CD4-positive, alpha-beta T cell treated with Interleukin-15 for 4 hours (primary cell): Measurements from ENCODE around the gene DYNLRB1.

ENCODE experiments used
- DNase-seq: peaks from one replicate; pipeline ENCODE4 v3.0.0-alpha.2; 2020; ENCODE audit warnings: low spot score

DYNLRB1 gene

DNA sequence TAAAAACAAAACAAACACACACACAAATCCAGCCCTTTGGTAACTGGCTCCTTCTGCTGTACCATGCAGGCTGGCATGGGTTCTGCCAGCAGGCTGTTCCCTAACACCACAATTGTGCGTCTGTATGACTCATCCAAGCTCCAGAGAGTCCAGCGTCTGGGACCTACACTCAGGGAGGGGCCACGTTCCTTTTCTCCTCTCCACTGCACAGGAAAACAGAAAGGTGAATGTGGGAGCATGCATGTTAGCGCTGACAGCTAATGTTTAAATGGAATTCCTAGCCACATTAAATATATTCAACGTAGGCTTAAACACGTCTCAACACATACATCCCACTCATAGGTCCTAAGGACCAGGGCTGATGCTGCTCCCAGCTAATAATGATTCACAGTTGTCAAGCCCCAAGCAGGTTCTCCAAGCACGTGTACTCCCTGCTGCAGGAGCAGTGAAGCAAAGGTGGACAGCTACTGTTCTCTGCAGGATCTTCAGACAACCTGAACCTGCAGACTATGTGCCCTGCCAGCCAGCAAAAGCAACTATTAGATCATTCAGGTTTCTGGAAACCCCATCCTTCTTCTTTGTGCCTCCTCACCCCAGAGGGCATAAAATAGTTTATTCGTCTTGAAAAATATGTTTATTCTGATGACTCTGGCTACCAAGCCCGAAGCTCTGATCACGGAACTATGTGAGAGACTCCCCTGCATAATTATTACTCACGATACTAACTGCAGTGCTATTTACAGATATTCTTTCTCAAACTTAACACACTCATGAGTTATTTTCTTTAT lies 63.2 kb downstream of the DYNLRB1 start:
- no peak for DNase-seq

GRCh38 chr20:34579979-34580940 lies 64.0 kb downstream of the DYNLRB1 start:
- DNase-seq = no peak

DNA sequence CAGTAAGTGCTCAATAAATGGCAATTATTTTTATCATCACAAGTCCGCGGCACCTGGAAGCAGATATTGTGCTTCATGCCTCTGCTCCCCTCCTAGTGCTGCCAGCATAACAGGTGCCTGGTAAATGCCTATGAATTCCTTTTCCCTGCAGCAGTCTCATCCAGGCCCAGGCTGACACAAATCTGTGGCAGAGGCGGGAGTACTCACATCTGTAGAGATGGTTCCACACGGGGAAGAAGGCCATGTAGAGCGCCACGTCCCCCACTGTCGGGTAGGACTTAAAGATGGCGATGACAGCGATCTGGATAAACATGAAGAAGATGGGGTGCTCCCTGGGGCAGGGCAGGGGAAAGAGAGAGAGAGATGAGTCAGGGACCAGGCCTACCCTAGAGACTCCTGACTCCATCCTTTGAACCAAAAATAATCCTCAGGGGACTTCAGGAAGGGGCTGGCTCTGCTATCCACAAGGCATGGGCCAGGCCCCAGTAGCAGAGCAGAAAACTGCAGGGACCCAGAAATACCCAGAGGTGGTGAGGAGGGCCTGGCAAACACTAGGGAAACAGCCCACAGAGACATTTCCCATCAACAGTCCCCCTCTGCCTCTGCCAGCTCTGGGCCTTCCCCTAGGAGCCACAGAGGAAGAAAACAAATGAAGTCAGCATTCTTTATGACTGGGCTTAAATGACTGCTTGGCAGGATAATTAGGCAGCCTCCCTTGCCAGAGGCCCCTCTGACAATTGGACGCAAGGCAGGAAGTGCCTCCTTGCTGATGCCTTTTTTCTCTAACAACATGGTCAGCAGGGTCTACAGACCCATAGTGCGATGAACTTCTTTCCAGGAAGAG lies 65.3 kb downstream of the DYNLRB1 start:
- no peak for DNase-seq

GRCh38 chr20:34582221-34582620 lies 66.0 kb downstream of the DYNLRB1 start:
- DNase-seq = no peak

GRCh38 chr20:34582911-34583310 lies 66.7 kb downstream of the DYNLRB1 start:
- no peak for DNase-seq

DNA sequence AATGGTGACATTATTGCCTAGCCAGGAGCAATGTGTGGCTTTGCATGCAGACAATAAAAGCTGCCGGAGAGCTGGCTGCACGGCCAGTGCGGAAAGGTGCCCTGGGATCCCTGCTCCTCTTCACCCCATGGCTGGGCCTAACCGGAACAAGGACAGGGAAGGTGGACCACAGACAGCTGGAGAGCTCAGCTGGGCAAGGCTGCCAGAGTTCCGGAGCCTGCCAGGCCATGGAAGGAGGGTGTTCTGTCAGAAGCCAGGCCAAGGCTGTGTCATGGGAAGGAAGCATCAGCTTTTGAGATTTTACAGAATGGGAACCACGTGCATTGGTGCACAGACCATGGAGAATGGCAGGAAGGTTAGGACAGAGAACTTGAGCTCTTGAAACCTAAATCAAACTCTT lies 67.3 kb downstream of the DYNLRB1 start:
- no peak for DNase-seq

GRCh38 chr20:34585019-34585418 lies 68.8 kb downstream of the DYNLRB1 start:
- DNase-seq = no peak

DNA sequence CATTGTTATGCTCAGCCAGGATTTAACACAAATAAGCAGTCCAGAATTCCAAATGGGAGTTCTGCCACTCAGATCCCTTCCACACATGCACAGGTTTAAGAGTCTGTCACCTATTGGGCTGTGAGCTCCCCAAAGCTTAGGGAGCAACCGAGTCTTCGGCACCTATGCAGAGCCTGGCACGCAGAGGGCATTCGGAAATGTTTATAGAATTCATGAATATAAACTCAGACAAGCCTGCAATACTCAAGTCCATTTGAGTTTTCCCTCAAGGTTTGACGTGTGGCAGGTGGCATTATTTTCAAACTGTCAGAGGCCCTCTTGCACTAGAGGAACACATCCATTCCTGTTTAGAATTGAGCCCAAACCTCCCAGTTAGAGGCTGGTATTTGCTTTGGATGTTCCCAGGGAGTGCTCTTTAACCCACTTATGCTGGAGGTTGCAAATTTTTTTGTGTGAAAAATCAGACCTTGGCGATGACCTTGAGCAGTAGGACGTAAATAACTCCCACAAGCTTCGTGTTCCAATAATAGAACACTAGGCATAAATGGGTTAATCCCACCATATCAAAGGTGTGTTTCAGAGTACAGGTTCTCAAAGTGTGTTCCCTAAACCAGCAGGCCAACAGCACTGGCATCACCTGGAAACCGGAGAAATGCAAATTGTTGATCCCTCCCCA lies 70.4 kb downstream of the DYNLRB1 start:
- DNase-seq = no peak
